GM19438 (cell line): ENCODE data around the gene ST8SIA5.

ENCODE experiments used
- ATAC-seq: cut with Tn5 transposase; IDR thresholded peaks from one replicate; pipeline ENCODE4 v1.9.1; 2021; ENCODE audit warnings: low read depth; ENCODE audit not compliant: unreplicated experiment

ST8SIA5 gene

DNA sequence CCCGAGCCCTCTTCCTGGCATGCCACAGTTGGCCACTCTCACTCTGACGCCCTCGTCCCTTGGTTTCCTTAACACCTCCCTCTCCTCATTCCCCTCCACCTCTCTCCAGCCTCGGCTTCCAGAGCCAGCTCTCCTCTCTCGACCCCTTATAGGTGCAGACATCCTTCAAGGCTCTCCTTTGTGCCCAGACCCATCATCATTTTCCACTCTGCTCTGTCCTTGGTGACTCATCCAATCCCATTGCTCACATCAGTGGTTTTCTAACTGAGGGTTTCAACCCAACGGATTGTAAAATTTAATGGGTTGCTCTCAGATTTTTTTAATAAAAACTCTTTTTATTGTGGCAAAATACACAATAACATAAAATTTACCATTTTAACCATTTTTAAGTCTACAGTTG, 6.2 kb downstream of the ST8SIA5 start:
- ATAC-seq, result no peak

DNA sequence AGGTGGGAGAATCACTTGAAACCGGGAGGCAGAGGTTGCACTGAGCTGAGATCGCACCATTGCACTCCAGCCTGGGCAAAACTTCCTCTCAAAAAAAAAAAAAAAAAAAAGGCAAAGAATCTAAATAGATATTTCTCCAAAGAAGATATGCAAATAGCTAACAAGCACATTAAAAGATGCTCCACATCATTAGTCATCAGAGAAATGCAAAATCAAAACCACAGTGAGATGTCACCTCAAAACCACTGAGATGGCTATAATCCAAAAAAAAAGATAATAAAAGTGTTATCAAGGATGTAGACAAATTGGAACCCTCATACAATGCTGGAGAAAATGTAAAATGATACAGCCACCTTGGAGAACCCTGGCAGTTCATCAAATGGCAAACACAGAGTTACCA, 8.4 kb downstream of the ST8SIA5 start:
- no peak for ATAC-seq

DNA sequence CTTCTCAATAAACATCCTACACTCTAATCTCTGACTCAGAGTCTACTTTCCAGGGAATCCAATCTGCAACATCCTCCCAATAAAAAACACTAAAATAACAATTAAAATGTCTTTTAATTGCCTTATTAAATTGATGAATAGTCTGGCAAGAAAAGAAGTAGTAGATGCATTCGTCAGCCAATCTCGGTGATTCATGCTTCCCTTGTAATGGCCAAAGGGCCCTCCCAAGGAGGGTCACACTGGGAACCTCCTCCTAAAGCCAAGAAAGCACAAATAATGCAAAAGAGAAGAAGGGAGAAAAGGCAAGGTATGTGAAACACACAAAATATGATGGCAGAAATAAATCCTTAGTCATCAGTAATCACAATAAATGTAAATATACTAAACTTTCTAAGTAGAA, 16.8 kb downstream of the ST8SIA5 start:
- ATAC-seq, result no peak

DNA sequence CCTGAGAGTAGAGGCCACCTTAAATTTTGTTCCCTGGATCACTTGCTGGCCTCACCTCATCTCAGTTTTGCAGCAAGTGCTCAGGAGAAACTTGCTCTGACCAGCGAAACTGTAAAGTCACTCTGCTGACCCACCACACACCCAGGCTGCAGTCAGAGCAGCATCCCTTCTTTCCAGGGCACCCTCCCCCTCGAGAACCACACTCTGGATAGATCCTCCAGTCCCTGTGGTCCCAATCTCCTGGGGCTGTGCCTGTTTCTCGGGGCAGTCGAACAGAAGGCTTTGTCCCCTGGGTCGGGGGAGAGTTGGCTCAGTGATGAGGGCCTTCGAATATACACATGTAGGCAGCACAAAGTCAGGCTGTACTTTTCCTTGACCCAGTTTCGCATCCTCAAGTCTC, 18.4 kb downstream of the ST8SIA5 start:
- no peak for ATAC-seq

GRCh38 chr18:46736736-46737135, 20.1 kb downstream of the ST8SIA5 start:
- ATAC-seq, result no peak

DNA sequence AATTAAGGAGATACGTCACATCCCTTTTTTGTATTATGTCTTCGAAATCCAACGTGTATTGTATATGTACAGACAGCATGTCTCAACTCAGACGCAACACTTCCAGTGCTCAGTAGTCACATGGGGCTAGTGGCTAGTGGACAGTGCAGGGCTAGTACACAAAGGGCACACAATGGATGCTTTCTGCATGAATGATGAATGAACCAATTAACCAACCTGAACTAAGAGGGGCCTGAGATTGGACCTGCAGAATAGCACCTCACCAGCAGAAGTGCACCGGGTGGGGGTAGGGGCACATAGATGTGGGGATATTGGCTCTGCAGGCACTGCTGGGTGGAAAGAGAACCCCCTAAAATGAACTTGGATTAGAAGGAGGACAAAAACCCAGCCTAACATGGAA, 20.7 kb downstream of the ST8SIA5 start:
- no peak for ATAC-seq

GRCh38 chr18:46734981-46735380, 21.9 kb downstream of the ST8SIA5 start:
- no peak for ATAC-seq

GRCh38 chr18:46733872-46734271, 23.0 kb downstream of the ST8SIA5 start:
- ATAC-seq, result no peak

GRCh38 chr18:46732801-46733200, 24.1 kb downstream of the ST8SIA5 start:
- no peak for ATAC-seq

DNA sequence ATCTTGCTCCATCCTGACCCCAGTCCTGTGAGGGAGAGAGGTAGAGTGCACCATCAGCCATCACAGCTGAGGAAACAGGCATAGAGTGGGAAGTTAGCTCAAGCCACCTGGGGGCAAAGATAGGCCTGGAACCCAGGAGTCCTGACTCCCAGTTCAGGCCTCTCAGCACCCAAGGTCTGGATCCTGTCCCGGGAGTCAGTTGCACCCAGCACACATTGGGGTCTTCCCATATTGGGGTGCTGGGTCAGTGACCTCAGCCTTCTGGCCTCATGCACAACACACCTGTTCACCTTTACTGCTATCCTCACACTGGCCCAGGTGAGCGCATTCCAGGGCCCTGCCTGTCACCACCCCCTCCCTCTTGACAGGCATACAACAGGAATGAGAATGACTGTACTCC, 24.7 kb downstream of the ST8SIA5 start:
- ATAC-seq, result no peak

DNA sequence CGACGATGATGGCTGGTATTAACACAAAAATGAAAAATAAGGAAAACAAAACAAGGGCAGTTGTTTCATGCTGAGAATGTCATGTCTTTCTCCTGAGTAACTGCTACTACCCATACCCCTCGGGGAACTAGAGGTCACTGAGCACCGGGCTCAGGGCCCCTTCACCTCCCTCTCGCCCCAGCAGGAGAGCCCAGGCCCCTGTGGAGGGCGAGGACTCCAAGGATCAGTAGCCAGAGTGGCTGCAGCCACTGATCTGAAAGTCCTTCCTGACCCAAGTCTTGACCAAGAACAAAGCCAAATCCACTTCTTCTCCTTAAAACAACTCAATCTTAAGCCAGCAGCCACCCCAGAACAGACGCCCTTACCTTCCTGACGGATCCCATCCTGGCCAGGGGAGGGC, 25.5 kb downstream of the ST8SIA5 start:
- no peak for ATAC-seq

DNA sequence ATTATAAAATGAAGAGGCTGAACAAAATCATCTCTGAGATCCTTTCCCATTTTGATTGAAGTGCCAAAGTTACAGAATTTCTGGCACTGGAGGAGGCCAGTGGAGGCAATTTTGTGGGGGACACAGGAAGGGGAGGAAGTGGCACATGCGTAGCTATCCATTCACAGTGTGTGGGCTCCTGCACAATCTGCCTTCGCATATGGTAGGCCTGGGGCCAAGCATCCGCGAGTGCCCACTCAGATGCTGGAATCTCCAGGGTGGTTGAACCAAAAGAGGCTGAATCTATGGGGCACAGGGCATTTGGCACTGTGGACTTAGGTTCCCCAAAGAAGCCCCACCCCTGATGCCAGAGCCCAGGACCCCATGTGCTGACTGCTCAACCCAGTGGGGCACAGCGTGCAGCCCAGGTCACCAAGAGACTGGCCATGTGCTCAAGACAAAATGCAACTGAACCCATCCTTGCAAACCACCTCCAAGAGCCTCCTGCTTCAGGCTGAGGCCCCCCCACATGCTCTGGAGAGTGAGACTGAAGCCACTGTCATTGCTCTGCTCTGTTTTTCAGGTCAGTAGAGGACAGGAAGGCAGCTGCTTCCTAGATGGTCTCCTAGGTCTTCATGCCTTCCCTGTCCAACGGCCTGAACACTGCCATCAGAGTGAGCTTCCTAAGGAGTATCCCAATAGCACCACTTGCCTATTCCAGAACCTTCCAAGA, 28.5 kb downstream of the ST8SIA5 start:
- ATAC-seq, result no peak

- ATAC-seq, result no peak
Observed at GRCh38 chr18:46727177-46727576, 29.7 kb downstream of the ST8SIA5 start.

- no peak for ATAC-seq
Observed at GRCh38 chr18:46725310-46725709, 31.5 kb downstream of the ST8SIA5 start.

- no peak for ATAC-seq
Observed at GRCh38 chr18:46723856-46724415, 32.9 kb downstream of the ST8SIA5 start.

DNA sequence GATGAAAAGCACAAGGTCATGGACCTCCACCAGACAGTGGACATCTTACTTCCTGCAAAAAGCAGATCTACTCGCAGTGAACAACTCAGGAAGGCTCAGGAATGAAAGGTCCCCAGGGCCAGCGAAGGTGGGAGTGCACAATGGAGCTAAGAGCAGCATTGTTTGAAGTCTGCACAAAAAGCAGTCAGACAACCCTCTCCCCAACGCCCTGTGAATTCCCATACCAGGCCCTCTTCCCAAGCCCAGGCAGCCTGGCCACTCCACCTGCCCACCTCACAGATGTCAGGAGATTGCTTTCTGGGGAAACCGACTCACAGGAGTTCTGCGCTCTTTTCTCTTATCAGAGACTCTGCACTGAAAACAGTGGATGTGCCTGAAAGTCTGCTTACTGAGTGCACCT, 34.8 kb downstream of the ST8SIA5 start:
- ATAC-seq, result no peak

DNA sequence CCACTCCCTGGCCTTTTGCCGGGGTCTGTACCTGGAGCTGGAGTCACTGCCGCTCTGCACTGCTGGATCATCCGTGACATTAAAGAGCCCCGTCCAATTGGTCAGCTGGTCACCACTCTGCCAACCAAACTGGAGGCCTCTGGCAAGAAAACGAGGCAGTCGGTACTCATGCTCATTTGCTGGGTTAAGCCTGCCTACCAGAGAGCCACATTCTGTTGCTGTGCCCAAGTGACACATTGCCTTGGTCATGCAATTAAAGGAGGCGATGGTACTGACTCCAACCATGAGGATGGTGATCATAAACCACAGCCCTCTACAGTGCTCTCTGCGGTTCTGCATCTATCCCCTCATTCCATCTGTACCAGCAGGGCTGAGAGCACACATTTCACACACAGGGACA, 35.5 kb downstream of the ST8SIA5 start:
- no peak for ATAC-seq

- ATAC-seq, result no peak
Observed at GRCh38 chr18:46720521-46720920, 36.3 kb downstream of the ST8SIA5 start.

- no peak for ATAC-seq
Observed at GRCh38 chr18:46720092-46720491, 36.8 kb downstream of the ST8SIA5 start.

- ATAC-seq, result no peak
Observed at GRCh38 chr18:46719388-46719787, 37.5 kb downstream of the ST8SIA5 start.

GRCh38 chr18:46718501-46719341, 38.1 kb downstream of the ST8SIA5 start:
- ATAC-seq, result no peak

DNA sequence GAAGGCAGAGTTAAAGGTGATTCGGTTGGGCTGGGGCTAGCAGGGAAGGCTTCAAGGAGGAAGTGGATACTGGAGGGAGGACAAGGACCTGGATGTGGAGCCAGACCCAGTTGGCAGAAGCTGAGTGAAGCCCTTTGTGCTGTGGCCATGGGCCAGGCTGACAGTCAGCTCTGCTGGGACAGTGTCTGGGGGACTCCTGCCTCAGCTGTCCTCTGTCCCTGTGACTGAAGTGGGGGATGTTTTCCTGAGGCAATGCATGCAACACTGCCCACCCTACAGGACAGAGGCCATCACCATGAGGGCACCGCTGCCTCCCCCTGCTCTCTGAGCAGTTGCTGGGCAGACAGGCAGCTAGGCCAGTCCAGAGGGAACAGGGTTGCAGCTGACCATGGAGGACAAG, 40.0 kb downstream of the ST8SIA5 start:
- ATAC-seq, result no peak
